HG03039 (cell line): ENCODE measurements around the gene CHIA.

Experiments used
- ATAC-seq: cut with Tn5 transposase; IDR thresholded peaks from one replicate; pipeline ENCODE4 v1.9.1; 2021; ENCODE audit warnings: mild to moderate bottlenecking, moderate library complexity; ENCODE audit not compliant: unreplicated experiment

Gene CHIA

DNA sequence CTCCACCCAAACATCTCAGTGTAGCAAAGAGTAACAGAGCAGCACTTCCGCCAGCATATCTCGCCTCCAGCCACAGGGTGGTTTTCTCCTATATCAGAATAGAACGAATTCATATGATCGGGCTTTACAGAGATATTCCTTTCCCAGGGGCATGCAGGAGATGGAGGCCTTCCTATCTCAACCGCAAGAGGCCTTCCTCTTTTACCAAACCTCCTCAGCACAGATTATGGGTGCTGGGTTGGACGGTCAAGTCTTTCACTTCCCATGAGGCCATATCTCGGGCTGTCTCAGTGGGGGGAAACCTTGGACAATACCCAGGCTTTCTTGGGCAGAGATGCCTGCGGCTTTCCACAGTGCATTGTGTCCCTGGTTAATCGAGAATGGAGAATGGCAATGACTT lies 71.1 kb downstream of the CHIA start:
- ATAC-seq = no peak

DNA sequence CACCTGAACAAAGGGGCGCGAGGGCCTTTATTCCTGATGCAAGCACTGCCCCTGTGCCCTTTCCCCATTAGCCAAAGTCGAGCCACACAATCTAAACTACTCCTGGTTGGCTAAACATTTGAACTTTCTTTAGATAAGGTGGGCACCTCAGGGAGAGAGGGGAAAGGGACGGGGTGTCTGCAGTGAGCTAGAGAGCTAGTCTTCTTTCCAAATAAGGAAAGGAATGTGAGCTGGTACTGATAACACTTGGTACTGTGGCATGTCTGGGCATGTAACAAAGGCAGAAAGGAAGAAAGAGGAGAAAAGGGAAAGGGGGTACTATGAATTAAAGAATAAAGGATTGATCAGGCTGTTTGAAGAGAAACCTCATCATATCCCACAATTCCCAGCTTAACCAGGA lies 74.0 kb downstream of the CHIA start:
- ATAC-seq = no peak

DNA sequence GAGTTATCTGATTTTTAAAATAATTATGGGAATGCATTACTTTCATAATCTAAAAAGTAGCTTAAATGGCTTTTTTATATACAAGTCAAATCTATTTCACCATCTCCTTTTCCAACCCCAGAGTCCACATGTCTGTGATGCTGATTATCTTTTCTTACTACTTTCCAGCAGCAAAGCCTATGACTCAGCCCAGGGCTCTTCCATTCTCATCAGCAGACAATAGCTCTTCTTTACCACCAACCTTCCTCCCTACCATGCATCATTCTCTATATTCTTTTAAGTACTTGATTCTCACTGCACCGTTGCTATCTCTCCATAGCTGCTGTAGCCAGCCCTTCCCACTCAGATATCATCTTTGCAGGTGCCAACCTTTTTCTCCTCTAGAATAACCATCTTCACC lies 75.6 kb downstream of the CHIA start:
- ATAC-seq = no peak

DNA sequence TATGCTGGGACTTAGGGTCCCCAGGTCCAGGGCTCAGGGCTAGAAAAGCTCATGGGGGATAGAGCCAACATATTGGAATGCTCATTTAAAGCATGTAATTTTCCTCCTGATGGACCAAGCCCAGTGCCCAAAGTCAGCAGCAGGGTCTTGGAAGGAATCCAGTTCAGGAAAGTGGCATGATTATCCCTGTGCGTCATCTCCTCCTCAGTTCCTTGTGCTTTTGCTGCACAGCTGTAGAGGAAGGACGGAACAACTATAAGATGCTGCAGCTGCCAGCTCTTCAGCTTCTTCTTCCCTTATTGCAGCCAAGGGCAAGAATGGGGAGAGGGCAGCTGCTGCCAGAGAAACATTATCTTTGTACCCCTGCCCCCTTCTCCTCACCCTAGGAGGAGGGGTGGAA lies 78.5 kb downstream of the CHIA start:
- no peak for ATAC-seq

DNA sequence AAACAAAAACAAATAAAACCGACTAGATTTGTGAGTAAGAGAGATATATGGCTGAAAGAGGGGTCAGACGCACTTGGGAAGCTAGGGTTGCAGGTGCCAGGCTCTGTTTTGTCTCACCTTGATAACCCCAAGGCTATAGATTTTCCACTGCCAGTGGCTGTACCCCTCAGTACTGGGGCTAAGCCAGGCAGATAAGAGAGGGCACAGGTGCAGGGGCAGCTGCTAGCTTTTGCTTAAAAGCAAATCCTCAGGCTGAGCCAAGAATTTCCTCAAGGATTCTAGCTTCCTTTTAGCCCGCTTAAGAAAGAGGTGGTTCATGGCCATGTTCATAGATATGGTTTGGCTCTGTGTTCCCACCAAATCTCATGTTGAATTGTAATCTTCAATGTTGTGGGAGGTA lies 79.0 kb downstream of the CHIA start:
- ATAC-seq = no peak
